Parathyroid adenoma (tissue), 2 donors: ENCODE data around the gene RIPOR2.

Experiments used
- H2AFZ ChIP-seq: fragments of 300-600 bp; sonication (generic); one replicate; pipeline ENCODE4 v1.7.0; 2017; ENCODE audit warnings: antibody characterized with exemption, mild to moderate bottlenecking
- H3K27ac ChIP-seq: fragments of 300-600 bp; sonication (generic); one replicate; pipeline ENCODE4 v1.7.0; 2017
- H3K27me3 ChIP-seq: fragments of 300-600 bp; sonication (generic); one replicate; pipeline ENCODE4 v1.7.0; 2017; ENCODE audit warnings: low read length; ENCODE audit not compliant: control insufficient read depth, insufficient read depth
- H3K36me3 ChIP-seq: fragments of 300-600 bp; sonication (generic); one replicate; pipeline ENCODE4 v1.7.0; 2017; ENCODE audit warnings: low read length; ENCODE audit not compliant: control insufficient read depth, insufficient read depth
- H3K4me1 ChIP-seq: fragments of 300-600 bp; sonication (generic); one replicate; pipeline ENCODE4 v1.7.0; 2017; ENCODE audit warnings: control low read depth
- H3K4me2 ChIP-seq: fragments of 300-600 bp; sonication (generic); one replicate; pipeline ENCODE4 v1.7.0; 2017; ENCODE audit warnings: low read length
- H3K4me3 ChIP-seq: fragments of 300-600 bp; sonication (generic); one replicate; pipeline ENCODE4 v1.7.0; 2017; ENCODE audit warnings: low read depth, low read length
- H3K79me2 ChIP-seq: fragments of 300-600 bp; sonication (generic); one replicate; pipeline ENCODE4 v1.7.0; 2017; ENCODE audit warnings: control low read depth
- H3K9ac ChIP-seq: fragments of 300-600 bp; sonication (generic); one replicate; pipeline ENCODE4 v1.7.0; 2017; ENCODE audit warnings: mild to moderate bottlenecking
- H3K9me3 ChIP-seq: fragments of 300-600 bp; sonication (generic); one replicate; pipeline ENCODE4 v1.7.0; 2017; ENCODE audit warnings: low read length; ENCODE audit not compliant: control insufficient read depth
- CTCF ChIP-seq: fragments of 300-600 bp; sonication (generic); IDR thresholded peaks from one replicate; pipeline ENCODE4 v1.7.0; 2017; ENCODE audit warnings: antibody characterized with exemption, mild to moderate bottlenecking
- donor health status: primary hyperparathyroidism.

Gene RIPOR2

GRCh38 chr6:24798740-24799540 is 136.8 kb downstream of the RIPOR2 start, which contains the start of gene ARMH2:
Gene ARMH2, minus strand, starts transcription at chr6:24798917. Its CDS starts 60 bp downstream, at chr6:24798857.
- H3K36me3 ChIP-seq, result no peaks in the 10 kb centered on the region
- no peaks in the 10 kb centered on the region for H3K27me3 ChIP-seq
- H3K27ac ChIP-seq, result no peak within 1 kb of the TSS
- H3K9ac ChIP-seq, result no peak within 1 kb of the TSS
- no peak for TF ChIP-seq CTCF
- H3K4me1 ChIP-seq, result peaks cover 4% of the 10 kb centered on the region
- H2AFZ ChIP-seq, result no peak within 1 kb of the TSS
- H3K79me2 ChIP-seq, result no peaks in the 10 kb centered on the region
- no peak within 1 kb of the TSS for H3K4me3 ChIP-seq
- no peak within 1 kb of the TSS for H3K4me2 ChIP-seq
- no peaks in the 10 kb centered on the region for H3K9me3 ChIP-seq

GRCh38 chr6:24797596-24798216 is 138.1 kb downstream of the RIPOR2 start:
- Histone ChIP-seq H3K4me3 (no peak overlapping the region), H3K4me2 (no peak overlapping the region), H3K9me3 (no peaks in the 10 kb centered on the region), H3K79me2 (no peaks in the 10 kb centered on the region), H3K27me3 (no peaks in the 10 kb centered on the region), H3K4me1 (peaks cover 4% of the 10 kb centered on the region), H3K36me3 (no peaks in the 10 kb centered on the region), H2AFZ (no peak overlapping the region), H3K27ac (no peak overlapping the region), H3K9ac (no peak overlapping the region)
- no peak for TF ChIP-seq CTCF

GRCh38 chr6:24796616-24797290 is 139.0 kb downstream of the RIPOR2 start:
- Histone ChIP-seq H3K9me3 (no peaks in the 10 kb centered on the region), H3K9ac (no peak overlapping the region), H3K27me3 (no peaks in the 10 kb centered on the region), H3K27ac (no peak overlapping the region), H3K4me2 (no peak overlapping the region), H3K79me2 (no peaks in the 10 kb centered on the region), H3K4me3 (no peak overlapping the region), H3K4me1 (peaks cover 4% of the 10 kb centered on the region), H2AFZ (no peak overlapping the region), H3K36me3 (no peaks in the 10 kb centered on the region)
- no peak for TF ChIP-seq CTCF

- no peak for TF ChIP-seq CTCF
- Histone ChIP-seq H2AFZ (no peak overlapping the region), H3K4me1 (peaks cover 4% of the 10 kb centered on the region)
These were observed 140.7 kb downstream of the RIPOR2 start for GRCh38 chr6:24795106-24795505.

More at GRCh38 chr6:24795106-24795505, 140.7 kb downstream of the RIPOR2 start:
- H3K4me3 ChIP-seq, result no peak overlapping the region
- H3K4me2 ChIP-seq, result no peak overlapping the region
- no peak overlapping the region for H3K27ac ChIP-seq
- no peaks in the 10 kb centered on the region for H3K9me3 ChIP-seq
- H3K36me3 ChIP-seq, result no peaks in the 10 kb centered on the region
- no peak overlapping the region for H3K9ac ChIP-seq
- no peaks in the 10 kb centered on the region for H3K27me3 ChIP-seq
- no peaks in the 10 kb centered on the region for H3K79me2 ChIP-seq
